GM10266 (cell line): Measurements from ENCODE around the gene ATP6V1F.

Source experiments
- DNase-seq: peaks from one replicate; pipeline ENCODE4 v3.0.0; 2012; ENCODE audit errors: extremely low spot score
- TF ChIP-seq, protein P1 (sequence below): IDR thresholded peaks from 2 replicates; pipeline ENCODE4 v1.5.1; 2012; ENCODE audit warnings: mild to moderate bottlenecking, low read depth; ENCODE audit not compliant: control insufficient read depth, insufficient read depth; ENCODE audit errors: missing control alignments

Gene ATP6V1F

GRCh38 chr7:128831994-128832879 lies 30.4 kb upstream of the ATP6V1F start:
- no peak for DNase-seq
- TF ChIP-seq, protein P1, sequence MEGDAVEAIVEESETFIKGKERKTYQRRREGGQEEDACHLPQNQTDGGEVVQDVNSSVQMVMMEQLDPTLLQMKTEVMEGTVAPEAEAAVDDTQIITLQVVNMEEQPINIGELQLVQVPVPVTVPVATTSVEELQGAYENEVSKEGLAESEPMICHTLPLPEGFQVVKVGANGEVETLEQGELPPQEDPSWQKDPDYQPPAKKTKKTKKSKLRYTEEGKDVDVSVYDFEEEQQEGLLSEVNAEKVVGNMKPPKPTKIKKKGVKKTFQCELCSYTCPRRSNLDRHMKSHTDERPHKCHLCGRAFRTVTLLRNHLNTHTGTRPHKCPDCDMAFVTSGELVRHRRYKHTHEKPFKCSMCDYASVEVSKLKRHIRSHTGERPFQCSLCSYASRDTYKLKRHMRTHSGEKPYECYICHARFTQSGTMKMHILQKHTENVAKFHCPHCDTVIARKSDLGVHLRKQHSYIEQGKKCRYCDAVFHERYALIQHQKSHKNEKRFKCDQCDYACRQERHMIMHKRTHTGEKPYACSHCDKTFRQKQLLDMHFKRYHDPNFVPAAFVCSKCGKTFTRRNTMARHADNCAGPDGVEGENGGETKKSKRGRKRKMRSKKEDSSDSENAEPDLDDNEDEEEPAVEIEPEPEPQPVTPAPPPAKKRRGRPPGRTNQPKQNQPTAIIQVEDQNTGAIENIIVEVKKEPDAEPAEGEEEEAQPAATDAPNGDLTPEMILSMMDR: no peak

- no peak for DNase-seq
These were observed 29.8 kb upstream of the ATP6V1F start for GRCh38 chr7:128832880-128833147.

DNA sequence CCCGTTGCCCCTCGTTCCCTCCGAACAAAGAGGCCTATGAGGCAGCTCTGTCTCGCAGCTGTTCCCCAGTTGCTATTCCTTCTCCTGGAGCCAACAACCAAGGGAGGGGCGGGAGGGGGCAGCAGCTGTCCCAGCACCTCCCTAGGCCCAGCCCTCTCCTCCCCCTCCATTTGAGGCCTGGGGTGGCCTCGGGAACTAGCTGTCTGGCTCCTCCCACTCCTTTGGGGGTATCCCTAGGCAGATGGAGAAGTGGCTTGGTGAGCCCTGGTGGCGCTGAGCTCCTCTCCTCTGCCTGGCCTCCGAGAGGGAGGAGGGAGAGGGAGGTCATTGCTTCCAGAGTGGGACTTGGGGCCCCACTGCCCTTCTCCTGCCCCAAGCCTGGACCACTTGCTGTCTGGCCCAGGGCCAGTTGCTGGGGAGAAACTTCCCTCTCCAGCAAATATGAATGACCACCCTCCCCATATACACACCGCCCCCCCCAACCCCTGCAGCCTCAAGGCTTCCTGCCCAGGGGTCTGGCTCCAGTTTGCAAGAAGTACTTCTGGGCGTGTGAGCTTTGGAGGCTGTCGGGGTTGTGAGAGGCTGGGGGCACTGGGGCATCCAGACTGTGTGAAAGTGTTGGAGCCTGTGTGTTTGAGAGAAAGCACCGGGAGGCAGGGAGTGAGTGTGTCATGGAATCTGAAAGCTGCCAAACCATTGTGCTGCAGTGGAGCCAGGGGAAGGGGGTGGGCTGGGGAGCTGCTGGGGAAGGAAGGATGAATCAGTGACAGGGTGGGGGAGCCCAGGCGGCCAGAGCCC lies 29.3 kb upstream of the ATP6V1F start:
- TF ChIP-seq, protein P1: no peak
- no peak for DNase-seq

More at GRCh38 chr7:128832880-128833147, 29.8 kb upstream of the ATP6V1F start:
- TF ChIP-seq, protein P1: no peak

DNA sequence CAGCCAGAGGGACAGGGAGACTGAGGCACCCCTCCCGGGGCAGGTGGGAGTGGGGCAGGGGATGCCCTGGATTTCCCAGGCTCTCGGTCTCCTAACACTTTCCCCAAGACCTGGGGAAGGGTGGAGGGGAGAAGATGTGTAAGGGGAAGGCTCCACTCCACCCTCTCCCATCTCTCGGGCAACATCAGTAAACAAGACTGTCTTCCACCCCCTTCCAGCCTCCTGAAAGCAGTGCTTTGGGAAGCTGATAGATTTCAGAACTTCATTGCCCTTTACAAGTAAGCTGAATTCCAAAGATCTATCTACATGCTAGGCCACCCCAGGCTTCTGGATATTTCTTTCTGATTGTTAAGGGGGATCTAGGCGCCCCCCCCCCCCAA lies 28.7 kb upstream of the ATP6V1F start:
- TF ChIP-seq, protein P1: no peak
- DNase-seq: no peak

DNA sequence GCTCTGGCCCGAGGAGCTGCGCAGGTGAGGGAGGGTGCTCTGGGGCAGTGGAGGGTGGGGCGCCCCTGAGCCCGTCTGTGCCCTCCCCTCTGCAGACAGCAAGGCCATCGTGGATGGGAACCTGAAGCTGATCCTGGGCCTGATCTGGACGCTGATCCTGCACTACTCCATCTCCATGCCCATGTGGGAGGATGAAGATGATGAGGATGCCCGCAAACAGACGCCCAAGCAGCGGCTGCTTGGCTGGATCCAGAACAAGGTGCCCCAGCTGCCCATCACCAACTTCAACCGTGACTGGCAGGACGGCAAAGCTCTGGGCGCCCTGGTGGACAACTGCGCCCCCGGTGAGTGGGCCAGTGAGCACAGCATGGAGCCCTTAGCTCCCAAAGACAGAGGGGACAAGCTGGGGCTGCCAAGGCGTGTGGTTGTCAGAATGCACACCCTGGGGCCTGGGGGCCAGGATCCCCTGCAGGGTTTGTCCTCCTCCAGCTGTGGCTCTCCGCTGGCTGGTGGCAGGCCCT lies 27.4 kb upstream of the ATP6V1F start:
- TF ChIP-seq, protein P1: no peak
- no peak for DNase-seq

DNA sequence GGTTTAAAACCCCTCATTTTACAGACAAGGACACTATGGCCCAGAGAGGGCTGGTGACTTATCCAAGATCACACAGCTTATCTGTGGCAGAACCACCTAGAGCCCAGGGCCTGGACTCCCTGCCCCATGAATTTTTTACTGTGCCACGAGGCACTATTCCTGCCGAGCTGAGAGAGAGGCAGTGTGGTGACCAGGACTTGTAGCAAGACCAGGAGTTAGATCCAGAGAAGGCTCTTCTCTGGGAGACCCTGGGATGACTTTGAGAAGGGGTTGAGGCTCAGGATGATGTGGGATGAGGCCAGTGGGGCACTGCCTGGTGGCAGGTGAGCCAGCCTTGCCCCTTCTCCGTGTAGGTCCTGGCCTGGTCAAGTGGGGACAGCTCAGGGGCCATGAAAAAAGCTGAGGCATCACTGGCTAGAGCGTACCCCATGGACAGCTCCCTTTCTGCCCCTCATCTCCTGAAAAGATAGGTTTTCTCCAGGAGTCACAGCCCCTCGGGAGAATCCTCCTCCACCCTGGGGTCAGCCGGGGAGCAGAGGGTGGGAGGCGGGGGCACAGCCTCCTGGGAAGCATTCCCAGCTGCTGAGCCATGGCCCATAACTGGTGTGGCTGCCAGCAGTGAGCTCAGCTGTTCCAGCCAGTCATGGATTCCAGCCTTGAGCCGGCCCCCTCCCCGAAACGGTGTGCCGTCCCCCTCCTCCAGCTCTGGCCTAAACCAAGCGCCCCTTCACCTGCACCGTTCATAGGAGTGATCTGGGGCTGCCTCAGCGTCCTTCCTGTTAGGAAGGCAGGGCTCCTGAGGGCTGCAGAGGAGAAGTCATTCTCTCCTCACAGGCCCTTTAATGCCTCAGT lies 26.6 kb upstream of the ATP6V1F start:
- no peak for DNase-seq
- TF ChIP-seq, protein P1: no peak
